K562 (cell line): ENCODE measurements around the gene APBB2. TPM values are rescaled to one million over a fixed set of nuclear protein-coding genes. Genes with fewer than 3 reads are reported as not detected.

Experiments
- ATAC-seq: fragments of 200-7000 bp; cut with Tn5 transposase; 3 replicates; pipeline ENCODE4 v1.9.1; 2020; ENCODE audit warnings: moderate library complexity
- BruUV-seq: library from RNA; stranded (reverse); fragments of 400-500 nt; replicated peaks from 2 replicates; lab custom pipeline; 2021; lab: Mats Ljungman, UMichigan
- CTCF ChIA-PET: fragments of 300-600 bp; formaldehyde crosslinking; extraction: SDS; loops from one replicate; lab custom pipeline; 2021; ENCODE audit warnings: low intra/inter-chr PET ratio; lab: Yijun Ruan, JAX
- POLR2A ChIA-PET: fragments of 300-600, 350-650 bp; sonication (Branson Sonifier 250); formaldehyde crosslinking; extraction: SDS; loops from one replicate; lab custom pipeline; 2021; ENCODE audit warnings: antibody characterized with exemption, inconsistent platforms; lab: Yijun Ruan, JAX
- DNase-seq, 4 experiments: peaks; one replicate each; pipeline versions ENCODE4 v3.0.0 to v3.0.0-alpha.2; 2011 to 2018; ENCODE audit warnings: low spot score in 3 of 4, mixed read lengths in 3 of 4; ENCODE audit errors: extremely low read depth in 1 of 4
- FAIRE-seq: peaks from 2 replicates; lab custom pipeline; 2011; peaks lifted over from hg19 to GRCh38; lab: Jason Lieb, UNC
- H2AFZ ChIP-seq: 2 replicates; pipeline ENCODE4 v1.6.0; 2011; ENCODE audit warnings: low read depth, low read length, control low read depth, inconsistent platforms
- H3K27ac ChIP-seq: fragments of 200-600 bp; 3 replicates; pipeline ENCODE4 v1.8.0; 2011; ENCODE audit warnings: low read depth, mild to moderate bottlenecking, control low read depth, inconsistent platforms, low read length, moderate library complexity, mixed read lengths; ENCODE audit errors: extremely low read depth
- H3K27me3 ChIP-seq, 2 experiments: fragments of 300-600 bp in 1 of 2; 2 replicates in 1 of 2; 3 replicates in 1 of 2; pipeline versions ENCODE4 v1.6.0 to v1.8.0; 2011; ENCODE audit warnings: inconsistent platforms in 2 of 2, low read length in 2 of 2, mild to moderate bottlenecking in 1 of 2, mixed read lengths in 1 of 2, moderate library complexity in 1 of 2; ENCODE audit not compliant: control insufficient read depth in 2 of 2, insufficient read depth in 2 of 2
- H3K36me3 ChIP-seq: fragments of 300-600 bp; 3 replicates; pipeline ENCODE4 v1.8.0; 2011; ENCODE audit warnings: mild to moderate bottlenecking, low read length, inconsistent platforms; ENCODE audit not compliant: control insufficient read depth, insufficient read depth
- H3K4me1 ChIP-seq, 2 experiments: fragments of 200-600 bp in 1 of 2; replicated peaks in 1 of 2; 2 replicates in 1 of 2; 3 replicates in 1 of 2; pipeline versions ENCODE4 v1.5.1 to v1.8.0; 2011; ENCODE audit warnings: inconsistent platforms in 2 of 2, low read length in 2 of 2, mild to moderate bottlenecking in 1 of 2, mixed read lengths in 1 of 2, moderate library complexity in 1 of 2; ENCODE audit not compliant: control insufficient read depth in 2 of 2, insufficient read depth in 2 of 2
- H3K4me2 ChIP-seq: 2 replicates; pipeline ENCODE4 v1.6.1; 2011; ENCODE audit warnings: low read length, control low read depth, inconsistent platforms, mixed read lengths; ENCODE audit not compliant: insufficient read depth
- H3K4me3 ChIP-seq: fragments of 200-600 bp; sonication (generic), shearing (Covaris generic); 2 replicates; pipeline ENCODE4 v1.5.1; 2016; ENCODE audit warnings: control low read depth, inconsistent platforms
- H3K79me2 ChIP-seq: fragments of 200-600 bp; 3 replicates; pipeline ENCODE4 v1.8.0; 2011; ENCODE audit warnings: low read length, inconsistent platforms; ENCODE audit not compliant: control insufficient read depth, insufficient read depth
- H3K9ac ChIP-seq, 2 experiments: 2 replicates each; pipeline versions ENCODE4 v1.6.0 to v1.6.1; 2011; ENCODE audit warnings: low read depth in 2 of 2, low read length in 2 of 2, control low read depth in 1 of 2, inconsistent platforms in 1 of 2, mild to moderate bottlenecking in 1 of 2, mixed read lengths in 1 of 2; ENCODE audit not compliant: insufficient read depth in 1 of 2
- H3K9me1 ChIP-seq: one replicate; pipeline ENCODE4 v1.6.0; 2011; ENCODE audit warnings: inconsistent platforms, mild to moderate bottlenecking, low read length, moderate library complexity; ENCODE audit not compliant: control insufficient read depth, insufficient read depth
- H3K9me3 ChIP-seq: replicated peaks from 2 replicates; pipeline ENCODE4 v1.5.1; 2011; ENCODE audit warnings: low read depth, low read length, inconsistent platforms; ENCODE audit not compliant: control insufficient read depth, insufficient read depth
- H4K20me1 ChIP-seq: replicated peaks from 2 replicates; pipeline ENCODE4 v1.6.1; 2011; ENCODE audit warnings: low read length, inconsistent platforms, mixed read lengths; ENCODE audit not compliant: control insufficient read depth, insufficient read depth
- CCNT2 ChIP-seq: IDR thresholded peaks from 2 replicates; pipeline ENCODE4 v1.6.1; 2011; ENCODE audit warnings: borderline replicate concordance, low read depth, mild to moderate bottlenecking, moderate library complexity, mixed read lengths, low read length; ENCODE audit not compliant: insufficient read length; ENCODE audit errors: extremely low read depth
- SLC30A9 ChIP-seq: fragments of 250-450 bp; sonication (Bioruptor Pico); IDR thresholded peaks from 2 replicates; pipeline ENCODE4 v1.8.0; 2022; ENCODE audit warnings: mild to moderate bottlenecking, moderate library complexity
- SMARCB1 ChIP-seq: IDR thresholded peaks from 2 replicates; pipeline ENCODE4 v1.6.1; 2011; ENCODE audit warnings: improper control_type of control experiment, low read depth; ENCODE audit not compliant: insufficient read length
- SMC3 ChIP-seq: conservative IDR thresholded peaks from 2 replicates; pipeline ENCODE4 v1.6.1; 2011; ENCODE audit warnings: low read depth, low read length, improper control_type of control experiment; ENCODE audit not compliant: insufficient read depth
- ZBTB2 ChIP-seq: fragments of 450-650 bp; IDR thresholded peaks from 2 replicates; pipeline ENCODE4 v1.6.1; 2016; ENCODE audit warnings: antibody characterized with exemption
- ZBTB40 ChIP-seq, 2 experiments: fragments of 450-650 bp in 1 of 2; sonication (generic) in 1 of 2; formaldehyde crosslinking in 1 of 2; IDR thresholded peaks; 2 replicates each; pipeline versions ENCODE4 v1.7.1 to v1.9.0; 2016 to 2022; ENCODE audit warnings: inconsistent platforms in 1 of 2, mild to moderate bottlenecking in 1 of 2, missing genetic modification reagents in 1 of 2
- ZHX1 ChIP-seq: fragments of 150-350 bp; conservative IDR thresholded peaks from 2 replicates; pipeline ENCODE4 v1.6.1; 2014; ENCODE audit warnings: low read length
- ZKSCAN3 ChIP-seq: fragments of 250-450 bp; sonication (Bioruptor Pico); IDR thresholded peaks from 2 replicates; pipeline ENCODE4 v1.4.0; 2020
- ZNF785 ChIP-seq: fragments of 250-450 bp; sonication (Bioruptor Pico); IDR thresholded peaks from 2 replicates; pipeline ENCODE4 v1.4.0; 2020; ENCODE audit warnings: mild to moderate bottlenecking
- WGBS: fragments of 100-300 bp; shearing (Covaris generic); methylation state at CpG from one replicate; pipeline ENCODE4 v1.1.6; 2016; ENCODE audit warnings: low coverage, mixed read lengths; ENCODE audit not compliant: insufficient coverage; ENCODE audit errors: missing lambda C conversion rate; 5-methylcytosine and 5-hydroxymethylcytosine counted together
- in situ Hi-C: fragments of 300-500 bp; cut with MboI; formaldehyde crosslinking; loops from 4 replicates; pipeline ENCODE4 v1.15.0; 2018; ENCODE audit warnings: inconsistent platforms, mixed read lengths
- intact Hi-C: fragments of 100-400 bp; cut with micrococcal nuclease; formaldehyde crosslinking; loops from 2 replicates; pipeline ENCODE4 v1.14.2; 2022
- polyA plus RNA-seq, 8 experiments: library from polyadenylated mRNA; depleted of rRNA in 4 of 8; stranded (reverse) in 5 of 8; unstranded in 3 of 8; fragments of >200 nt; fragmentation: Nextera tagmentation in 2 of 8; fragmentation: Illumina TruSeq in 1 of 8; extraction: Ambion mirVana in 2 of 8; extraction: Trizol in 1 of 8; gene quantifications; 2 replicates each; pipeline versions ENCODE4 v1.2.1 to v1.2.3, GENCODE V29; 2011 to 2014; ENCODE audit warnings: inconsistent platforms in 1 of 8, missing spikeins in 1 of 8
- total RNA-seq, 7 experiments: library from RNA; depleted of rRNA in 6 of 7; stranded (reverse); fragments of >200 nt in 6 of 7; fragmentation: Illumina TruSeq in 2 of 7; extraction: Trizol in 2 of 7; gene quantifications; 2 replicates each; pipeline versions ENCODE4 v1.2.1 to v1.2.3, GENCODE V29; 2011 to 2021; ENCODE audit warnings: low replicate concordance in 1 of 7

APBB2 gene
- total and polyA plus RNA-seq, 9 of the 15 experiments (the other 6 are each of a cell fraction or from before 2014, with no cell fraction given), result 0.08 to 2.1 (median 1.4) TPM

- no peak overlapping the region for H3K4me2 ChIP-seq
- ChIA-PET CTCF (no interaction called here), POLR2A (interaction anchor here (0.5 kb wide), 1 partner anchor 128 kb away, joined by 3 read pairs; no protein-coding TSS in a partner anchor)
- ATAC-seq (no peak), FAIRE-seq (no peak), DNase-seq (no peak)
- H3K27me3 ChIP-seq, result peaks cover 16 to 19% of the 10 kb centered on the region in 2 experiments; a peak in 3 of 5 replicates
- no peaks in the 10 kb centered on the region for H3K36me3 ChIP-seq
- WGBS, result 0% methylated on average over 5 of the region's 5 CpGs
- no peaks in the 10 kb centered on the region for H3K9me3 ChIP-seq
- in situ Hi-C loops, result no loop called here
- no peaks in the 10 kb centered on the region for H3K4me1 ChIP-seq
- H3K9ac ChIP-seq, result no peak overlapping the region
- H3K79me2 ChIP-seq, result no peaks in the 10 kb centered on the region
- no peaks in the 10 kb centered on the region for H3K9me1 ChIP-seq
- intact Hi-C loops, result loop anchor here (10.0 kb wide), 1 partner anchor 522 kb away; no protein-coding TSS in a partner anchor
- no peak overlapping the region for H3K4me3 ChIP-seq
- 0 out of 2 replicates have a peak, but pooled peaks cover 3% of the 10 kb centered on the region for H4K20me1 ChIP-seq
- BruUV-seq, result no TSS peak
- H3K27ac ChIP-seq, result no peak overlapping the region
- H2AFZ ChIP-seq, result no peak overlapping the region
- no peak for TF ChIP-seq ZBTB40 (IDR thresholded peaks at IDR 0.05)
- no peak for TF ChIP-seq ZBTB40 (CRISPR knock-in tag; IDR thresholded peaks at IDR 0.05)
- TF ChIP-seq ZNF785 (CRISPR knock-in tag), result no peak
- TF ChIP-seq SMARCB1, result no peak
- no peak for TF ChIP-seq SMC3
- no peak for TF ChIP-seq CCNT2
- TF ChIP-seq SLC30A9 (CRISPR knock-in tag), result no peak
- TF ChIP-seq ZBTB2, result no peak
- TF ChIP-seq ZKSCAN3, result no peak
- no peak for TF ChIP-seq ZHX1
These were observed 367.8 kb downstream of the APBB2 start for GRCh38 chr4:40846532-40846931.
